ENCODE measurements around the gene CCDC93.

Gene CCDC93

DNA sequence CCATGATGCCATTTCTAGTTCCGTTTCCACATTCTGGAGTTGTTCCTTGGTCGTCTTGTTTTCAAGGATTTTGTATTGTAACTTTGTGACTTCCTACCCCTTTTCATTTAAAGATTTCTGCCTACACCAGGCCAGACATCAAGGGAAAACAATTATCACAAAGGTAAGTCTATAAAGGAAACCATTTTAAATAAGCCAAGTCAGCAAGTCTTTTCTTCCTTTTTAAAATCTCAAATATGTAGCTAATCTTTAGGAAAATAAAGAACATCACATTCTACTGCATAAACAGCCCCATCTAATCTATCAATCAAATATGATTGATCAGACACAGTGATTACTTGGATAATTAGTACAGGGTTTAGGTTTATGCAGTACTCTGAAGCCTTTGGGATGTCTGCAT, 38.6 kb upstream of the CCDC93 start:
- no peak for DNase-seq (ENCODE audit: low spot score)
- POLR2A ChIA-PET (ENCODE audit: low non-redundant PET): no interaction called here
- CTCF ChIA-PET: no interaction called here
- H3K27ac ChIP-seq: no peak overlapping the region
- TF ChIP-seq, protein P1, sequence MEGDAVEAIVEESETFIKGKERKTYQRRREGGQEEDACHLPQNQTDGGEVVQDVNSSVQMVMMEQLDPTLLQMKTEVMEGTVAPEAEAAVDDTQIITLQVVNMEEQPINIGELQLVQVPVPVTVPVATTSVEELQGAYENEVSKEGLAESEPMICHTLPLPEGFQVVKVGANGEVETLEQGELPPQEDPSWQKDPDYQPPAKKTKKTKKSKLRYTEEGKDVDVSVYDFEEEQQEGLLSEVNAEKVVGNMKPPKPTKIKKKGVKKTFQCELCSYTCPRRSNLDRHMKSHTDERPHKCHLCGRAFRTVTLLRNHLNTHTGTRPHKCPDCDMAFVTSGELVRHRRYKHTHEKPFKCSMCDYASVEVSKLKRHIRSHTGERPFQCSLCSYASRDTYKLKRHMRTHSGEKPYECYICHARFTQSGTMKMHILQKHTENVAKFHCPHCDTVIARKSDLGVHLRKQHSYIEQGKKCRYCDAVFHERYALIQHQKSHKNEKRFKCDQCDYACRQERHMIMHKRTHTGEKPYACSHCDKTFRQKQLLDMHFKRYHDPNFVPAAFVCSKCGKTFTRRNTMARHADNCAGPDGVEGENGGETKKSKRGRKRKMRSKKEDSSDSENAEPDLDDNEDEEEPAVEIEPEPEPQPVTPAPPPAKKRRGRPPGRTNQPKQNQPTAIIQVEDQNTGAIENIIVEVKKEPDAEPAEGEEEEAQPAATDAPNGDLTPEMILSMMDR (conservative IDR thresholded peaks at IDR 0.05; ENCODE audit: low read depth): no peak

DNA sequence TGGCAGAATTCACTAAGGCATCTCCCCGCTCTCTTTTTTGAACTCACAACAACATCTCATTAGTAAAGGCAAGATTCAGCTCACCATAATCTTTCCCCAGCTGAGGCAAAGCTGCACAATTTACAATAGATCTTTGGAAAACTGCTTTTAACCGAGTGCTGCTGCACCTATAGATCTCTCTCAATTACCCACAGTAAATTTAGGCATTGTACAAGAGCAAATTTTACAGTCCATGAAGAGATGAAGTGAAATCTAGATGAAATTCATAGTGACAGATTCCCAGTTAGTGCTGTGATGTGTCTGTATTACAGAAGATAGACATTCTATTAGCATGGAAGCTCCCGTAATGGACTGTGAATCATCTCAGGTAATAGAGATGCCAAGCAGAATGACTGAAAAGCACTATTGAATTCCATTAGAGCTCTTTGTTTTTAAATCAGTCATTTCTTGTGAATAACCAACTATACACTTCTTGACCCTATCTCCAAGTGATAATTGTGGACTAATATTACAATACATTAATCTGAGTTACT, 38.0 kb upstream of the CCDC93 start:
- TF ChIP-seq, protein P1 (conservative IDR thresholded peaks at IDR 0.05; ENCODE audit: low read depth): no peak
- CTCF ChIA-PET: interaction anchor here (0.6 to 1.1 kb wide), 5 partner anchors 19 to 273 kb away, joined by 3 to 6 read pairs (median 3); no protein-coding TSS in a partner anchor
- no peak overlapping the region for H3K27ac ChIP-seq
- DNase-seq (ENCODE audit: low spot score): no peak
- POLR2A ChIA-PET (ENCODE audit: low non-redundant PET): no interaction called here

DNA sequence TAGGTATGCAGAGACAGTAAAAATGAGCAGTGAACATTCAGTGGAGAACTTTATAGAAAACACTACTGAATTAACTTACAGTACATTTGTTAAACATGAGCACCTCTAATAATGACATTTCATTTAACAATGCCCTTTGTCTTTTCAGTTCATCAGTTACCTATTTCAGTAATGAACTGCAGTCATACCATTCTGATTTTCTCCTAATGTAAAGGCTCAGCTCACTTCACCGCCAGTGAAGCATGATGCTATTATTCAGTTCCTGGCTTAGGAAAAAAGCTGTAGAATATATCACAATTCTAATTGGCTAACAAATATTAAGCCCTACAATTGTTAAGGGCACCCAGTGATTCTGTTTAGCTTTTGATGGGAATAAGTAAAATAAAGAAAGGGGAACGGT, 37.1 kb upstream of the CCDC93 start:
- ChIA-PET POLR2A (ENCODE audit: low non-redundant PET) (no interaction called here), CTCF (interaction anchor here (0.6 to 1.1 kb wide), 5 partner anchors 18 to 274 kb away, joined by 3 to 6 read pairs (median 3); no protein-coding TSS in a partner anchor)
- no peak for DNase-seq (ENCODE audit: low spot score)
- TF ChIP-seq, protein P1 (conservative IDR thresholded peaks at IDR 0.05; ENCODE audit: low read depth): no peak
- H3K27ac ChIP-seq: no peak overlapping the region

DNA sequence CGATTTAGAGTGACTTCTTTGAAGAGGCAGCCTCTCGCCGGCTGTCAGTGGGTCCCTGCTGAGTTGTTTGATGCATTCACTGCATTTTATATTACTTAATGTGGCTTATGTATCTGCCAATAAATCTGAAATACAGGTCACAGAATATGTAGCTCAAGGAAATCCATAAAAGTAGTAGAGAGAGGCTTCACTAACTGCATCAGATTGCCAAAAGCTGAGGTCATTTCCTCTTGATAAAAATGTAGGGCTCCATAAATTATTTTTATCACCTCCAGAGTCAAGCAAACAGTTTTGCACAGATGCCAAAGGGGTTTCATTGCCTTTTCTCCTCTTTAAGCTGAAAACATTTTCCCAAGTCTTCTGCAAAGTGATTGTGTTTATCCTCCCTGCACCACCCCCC, 36.5 kb upstream of the CCDC93 start:
- no peak overlapping the region for H3K27ac ChIP-seq
- TF ChIP-seq, protein P1 (conservative IDR thresholded peaks at IDR 0.05; ENCODE audit: low read depth): no peak
- CTCF ChIA-PET: no interaction called here
- POLR2A ChIA-PET (ENCODE audit: low non-redundant PET): no interaction called here
- no peak for DNase-seq (ENCODE audit: low spot score)

DNA sequence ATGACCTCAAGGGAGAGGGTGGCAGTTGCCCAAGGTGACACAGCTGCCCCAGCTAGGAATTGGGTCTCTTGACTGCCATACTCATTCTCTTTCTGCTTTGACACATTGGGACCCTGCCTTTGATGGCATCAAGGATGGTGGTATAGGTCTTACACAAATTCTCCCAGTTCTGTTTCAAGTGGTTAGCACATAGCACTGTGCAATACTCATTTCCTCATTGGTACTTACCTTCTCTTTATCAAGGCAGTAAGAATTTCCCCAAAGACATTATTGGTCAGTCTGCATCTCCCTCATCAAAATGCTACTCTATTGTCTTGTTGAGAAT, 35.9 kb upstream of the CCDC93 start:
- CTCF ChIA-PET: no interaction called here
- no peak overlapping the region for H3K27ac ChIP-seq
- TF ChIP-seq, protein P1 (conservative IDR thresholded peaks at IDR 0.05; ENCODE audit: low read depth): no peak
- POLR2A ChIA-PET (ENCODE audit: low non-redundant PET): no interaction called here
- DNase-seq (ENCODE audit: low spot score): no peak

DNA sequence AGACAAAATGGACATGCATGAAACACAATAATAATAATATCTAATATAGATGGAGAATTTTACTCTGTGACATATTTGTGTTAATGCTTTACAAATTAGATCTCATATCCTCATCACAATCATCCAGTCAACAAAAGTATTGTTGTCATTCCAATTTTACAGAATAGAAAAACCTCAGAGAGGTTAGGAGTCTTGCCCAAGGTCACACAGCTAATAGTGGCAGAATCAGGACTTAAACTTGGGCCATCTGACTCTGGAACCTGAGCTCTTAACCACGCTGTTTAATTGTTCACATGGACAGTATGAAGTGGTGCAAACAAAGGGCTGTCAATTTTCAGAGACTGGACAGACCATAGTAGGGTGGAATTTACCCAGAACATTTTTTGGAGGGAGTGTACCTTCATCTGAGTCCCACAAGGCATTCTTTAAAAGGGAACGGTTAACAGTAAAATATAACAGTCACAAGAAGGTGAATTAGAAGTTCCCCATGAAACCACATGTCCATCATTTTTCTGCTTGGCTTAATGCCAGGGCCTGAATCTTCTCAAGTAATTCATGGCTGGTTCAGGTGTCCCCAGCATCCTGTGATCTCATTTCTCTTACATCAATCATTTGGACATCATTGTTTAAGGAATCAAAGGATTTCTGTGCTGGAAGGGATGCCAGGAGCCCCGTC, 35.4 kb upstream of the CCDC93 start:
- ChIA-PET POLR2A (ENCODE audit: low non-redundant PET) (no interaction called here), CTCF (interaction anchor here (2.9 kb wide), 1 partner anchor 12 kb away, joined by 18 read pairs; no protein-coding TSS in a partner anchor)

More for the DNA sequence above, 35.4 kb upstream of the CCDC93 start:
- DNase-seq (ENCODE audit: low spot score): no peak
- TF ChIP-seq, protein P1 (conservative IDR thresholded peaks at IDR 0.05; ENCODE audit: low read depth): no peak
- no peak overlapping the region for H3K27ac ChIP-seq

Measured in RWPE1 (cell line).